H1 (cell line): ENCODE measurements around the gene ATP9B. TPM values are rescaled to one million over a fixed set of nuclear protein-coding genes. Genes with fewer than 3 reads are reported as not detected.

Source experiments
- CTCF ChIA-PET: fragments of 300-600 bp; sonication (Branson Sonifier 250); formaldehyde crosslinking; loops from one replicate; lab custom pipeline; 2021; ENCODE audit not compliant: partially characterized antibody; lab: Charles Lee
- POLR2A ChIA-PET: fragments of 300-600 bp; sonication (Branson Sonifier 250); formaldehyde crosslinking; loops from one replicate; lab custom pipeline; 2021; ENCODE audit warnings: inconsistent platforms; ENCODE audit not compliant: partially characterized antibody; lab: Charles Lee
- DNase-seq, 2 experiments: peaks; one replicate each; pipeline versions ENCODE4 v3.0.0 to v3.0.0-alpha.2; 2010 to 2022; ENCODE audit warnings: low spot score in 2 of 2, low read depth in 1 of 2, mixed read lengths in 1 of 2
- FAIRE-seq: peaks from 2 replicates; lab custom pipeline; 2011; peaks lifted over from hg19 to GRCh38; lab: Jason Lieb, UNC
- H2AFZ ChIP-seq: 2 replicates; pipeline ENCODE4 v1.8.1; 2012; ENCODE audit warnings: low read length, inconsistent platforms
- H2AK5ac ChIP-seq: 2 replicates; pipeline ENCODE4 v1.6.1; 2013; ENCODE audit warnings: low read depth, low read length
- H2BK120ac ChIP-seq: replicated peaks from 2 replicates; pipeline ENCODE3; 2013; ENCODE audit warnings: low read depth, low read length, inconsistent platforms
- H2BK12ac ChIP-seq: 2 replicates; pipeline ENCODE4 v1.6.1; 2013; ENCODE audit warnings: low read depth, low read length
- H2BK15ac ChIP-seq: 2 replicates; pipeline ENCODE4 v1.6.1; 2013; ENCODE audit warnings: low read length
- H2BK20ac ChIP-seq: 2 replicates; pipeline ENCODE4 v1.6.1; 2013; ENCODE audit warnings: low read length
- H2BK5ac ChIP-seq: 2 replicates; pipeline ENCODE4 v1.6.1; 2013; ENCODE audit warnings: low read depth, low read length
- H3K14ac ChIP-seq: 2 replicates; pipeline ENCODE4 v1.6.1; 2013; ENCODE audit warnings: inconsistent platforms; ENCODE audit not compliant: insufficient read length
- H3K18ac ChIP-seq: 2 replicates; pipeline ENCODE4 v1.6.1; 2013; ENCODE audit warnings: low read length; ENCODE audit errors: extremely low read depth
- H3K23ac ChIP-seq: 2 replicates; pipeline ENCODE4 v1.6.1; 2013; ENCODE audit warnings: inconsistent platforms; ENCODE audit not compliant: insufficient read length
- H3K23me2 ChIP-seq: 2 replicates; pipeline ENCODE4 v1.6.1; 2013; ENCODE audit warnings: low read depth, low read length
- H3K27ac ChIP-seq: 2 replicates; pipeline ENCODE4 v1.6.1; 2011; ENCODE audit warnings: low read depth, low read length, inconsistent platforms
- H3K27me3 ChIP-seq, 4 experiments: replicated peaks in 1 of 4; 1 replicate in 1 of 4; 2 replicates in 3 of 4; pipeline versions ENCODE4 v1.6.1 to v1.8.1; 2011 to 2013; ENCODE audit warnings: low read length in 3 of 4, mild to moderate bottlenecking in 3 of 4, inconsistent platforms in 2 of 4, mixed read lengths in 2 of 4, moderate library complexity in 1 of 4; ENCODE audit not compliant: control insufficient read depth in 3 of 4, insufficient read depth in 3 of 4; ENCODE audit errors: extremely low read depth in 1 of 4
- H3K36me3 ChIP-seq, 4 experiments: 2 replicates each; pipeline versions ENCODE4 v1.6.1 to v1.8.1; 2011 to 2013; ENCODE audit warnings: mild to moderate bottlenecking in 4 of 4, low read length in 3 of 4, moderate library complexity in 2 of 4, control low read depth in 1 of 4, inconsistent platforms in 1 of 4; ENCODE audit not compliant: insufficient read depth in 4 of 4, control insufficient read depth in 2 of 4
- H3K4ac ChIP-seq: replicated peaks from 2 replicates; pipeline ENCODE3; 2013; ENCODE audit warnings: low read length, low read depth, mixed read lengths, inconsistent platforms; ENCODE audit not compliant: insufficient read length
- H3K4me1 ChIP-seq, 4 experiments: replicated peaks in 1 of 4; 1 replicate in 1 of 4; 2 replicates in 3 of 4; pipeline versions ENCODE4 v1.6.1 to v1.8.1; 2011 to 2013; ENCODE audit warnings: low read length in 3 of 4, inconsistent platforms in 2 of 4, mixed read lengths in 1 of 4; ENCODE audit not compliant: insufficient read depth in 4 of 4, control insufficient read depth in 3 of 4
- H3K4me2 ChIP-seq, 2 experiments: 2 replicates each; pipeline versions ENCODE4 v1.6.1 to v1.8.1; 2011 to 2013; ENCODE audit warnings: low read depth in 2 of 2, low read length in 2 of 2, control low read depth in 1 of 2, inconsistent platforms in 1 of 2, mild to moderate bottlenecking in 1 of 2; ENCODE audit not compliant: insufficient read depth in 1 of 2
- H3K4me3 ChIP-seq, 4 experiments: fragments of 200-600, 300-600 bp in 1 of 4; sonication (generic), shearing (Covaris generic), sonication (Bioruptor Twin) in 1 of 4; 2 replicates each; pipeline versions ENCODE4 v1.5.1 to v1.8.1; 2011 to 2016; ENCODE audit warnings: low read length in 4 of 4, low read depth in 3 of 4, control low read depth in 2 of 4, inconsistent platforms in 2 of 4, mild to moderate bottlenecking in 2 of 4, mixed read lengths in 1 of 4, moderate library complexity in 1 of 4; ENCODE audit not compliant: insufficient read depth in 2 of 4; ENCODE audit errors: extremely low read depth in 1 of 4
- H3K56ac ChIP-seq: replicated peaks from 2 replicates; pipeline ENCODE3; 2013; ENCODE audit warnings: low read depth, mild to moderate bottlenecking, mixed read lengths, low read length, inconsistent platforms; ENCODE audit not compliant: insufficient read length
- H3K79me1 ChIP-seq: 2 replicates; pipeline ENCODE4 v1.6.1; 2013; ENCODE audit warnings: low read depth, low read length, control low read depth
- H3K79me2 ChIP-seq, 2 experiments: 2 replicates each; pipeline versions ENCODE4 v1.6.1 to v1.8.1; 2012 to 2013; ENCODE audit warnings: low read length in 2 of 2, mild to moderate bottlenecking in 2 of 2, inconsistent platforms in 1 of 2; ENCODE audit not compliant: insufficient read depth in 2 of 2, control insufficient read depth in 1 of 2
- H3K9ac ChIP-seq, 4 experiments: replicated peaks in 1 of 4; 1 replicate in 1 of 4; 2 replicates in 3 of 4; pipeline versions ENCODE4 v1.6.1 to v1.8.1; 2011 to 2013; ENCODE audit warnings: low read depth in 3 of 4, low read length in 3 of 4, control low read depth in 2 of 4, mild to moderate bottlenecking in 2 of 4, moderate library complexity in 2 of 4, inconsistent platforms in 1 of 4; ENCODE audit errors: extremely low read depth in 1 of 4
- H3K9me3 ChIP-seq, 2 experiments: 2 replicates each; pipeline versions ENCODE4 v1.6.1 to v1.8.1; 2012 to 2013; ENCODE audit warnings: mild to moderate bottlenecking in 2 of 2, moderate library complexity in 2 of 2, control low read depth in 1 of 2, inconsistent platforms in 1 of 2, low read depth in 1 of 2, low read length in 1 of 2, mixed read lengths in 1 of 2; ENCODE audit not compliant: insufficient read depth in 2 of 2
- H4K20me1 ChIP-seq, 2 experiments: replicated peaks in 1 of 2; 2 replicates each; pipeline versions ENCODE3 to v1.8.1; 2011 to 2013; ENCODE audit warnings: inconsistent platforms in 2 of 2, low read length in 2 of 2, mild to moderate bottlenecking in 1 of 2; ENCODE audit not compliant: insufficient read depth in 2 of 2, control insufficient read depth in 1 of 2
- H4K5ac ChIP-seq: 2 replicates; pipeline ENCODE4 v1.6.1; 2013; ENCODE audit warnings: low read length, low read depth, mixed read lengths, inconsistent platforms; ENCODE audit not compliant: insufficient read length
- H4K8ac ChIP-seq: 2 replicates; pipeline ENCODE4 v1.8.0; 2013; ENCODE audit warnings: mild to moderate bottlenecking, moderate library complexity, low read length, inconsistent platforms; ENCODE audit not compliant: insufficient read depth; ENCODE audit errors: extremely low read depth
- H4K91ac ChIP-seq: replicated peaks from 2 replicates; pipeline ENCODE3; 2013; ENCODE audit warnings: low read length, mixed read lengths, inconsistent platforms; ENCODE audit not compliant: insufficient read length
- CHD1 ChIP-seq: IDR thresholded peaks from 2 replicates; pipeline ENCODE4 v1.6.1; 2012; ENCODE audit warnings: low read depth, low read length, improper control_type of control experiment
- CHD2 ChIP-seq: IDR thresholded peaks from 2 replicates; pipeline ENCODE4 v1.6.1; 2012; ENCODE audit warnings: low read length, improper control_type of control experiment
- JUND ChIP-seq: IDR thresholded peaks from 2 replicates; pipeline ENCODE4 v1.6.1; 2011; ENCODE audit warnings: mild to moderate bottlenecking, improper control_type of control experiment, low read length
- MAFK ChIP-seq: IDR thresholded peaks from 2 replicates; pipeline ENCODE4 v1.6.1; 2012; ENCODE audit warnings: low read depth, mild to moderate bottlenecking, improper control_type of control experiment, low read length
- MAX ChIP-seq: IDR thresholded peaks from 2 replicates; pipeline ENCODE4 v1.6.1; 2012; ENCODE audit warnings: inconsistent platforms
- NANOG ChIP-seq: IDR thresholded peaks from 2 replicates; pipeline ENCODE4 v1.6.1; 2011; ENCODE audit warnings: low read length, low read depth, mild to moderate bottlenecking, inconsistent platforms; ENCODE audit not compliant: insufficient read depth, poor library complexity, severe bottlenecking
- PHF8 ChIP-seq: fragments of 200-600 bp; sonication (generic); conservative IDR thresholded peaks from 2 replicates; pipeline ENCODE4 v1.7.1; 2012; ENCODE audit warnings: low read depth, mild to moderate bottlenecking, inconsistent platforms, low read length, moderate library complexity
- SAP30 ChIP-seq: fragments of 300-600 bp; sonication (generic); IDR thresholded peaks from 2 replicates; pipeline ENCODE4 v1.7.1; 2012; ENCODE audit warnings: low read length, moderate library complexity, mild to moderate bottlenecking, inconsistent platforms; ENCODE audit not compliant: insufficient read depth, insufficient replicate concordance
- SP1 ChIP-seq: IDR thresholded peaks from 2 replicates; pipeline ENCODE4 v1.6.1; 2011; ENCODE audit warnings: low read depth, low read length
- SP2 ChIP-seq: IDR thresholded peaks from 2 replicates; pipeline ENCODE4 v1.6.1; 2012; ENCODE audit warnings: mild to moderate bottlenecking, low read length, inconsistent platforms
- TEAD4 ChIP-seq: IDR thresholded peaks from 2 replicates; pipeline ENCODE4 v1.6.1; 2012; ENCODE audit warnings: low read depth, low read length, inconsistent platforms, mixed read lengths
- YY1 ChIP-seq: IDR thresholded peaks from 2 replicates; pipeline ENCODE4 v1.6.1; 2011; ENCODE audit warnings: low read depth, mild to moderate bottlenecking, low read length
- WGBS, 2 experiments: shearing (Covaris generic) in 1 of 2; methylation state at CpG; one replicate each; pipeline versions ENCODE4 v1.1.6 to v1.1.7; 2013 to 2015; ENCODE audit warnings: low lambda C conversion rate in 2 of 2, mixed read lengths in 2 of 2, inconsistent platforms in 1 of 2, low coverage in 1 of 2, missing lambda C conversion rate in 1 of 2; ENCODE audit not compliant: insufficient replicate concordance in 2 of 2, insufficient coverage in 1 of 2, insufficient read length in 1 of 2; ENCODE audit errors: extremely low coverage in 1 of 2, missing lambda C conversion rate in 1 of 2; 5-methylcytosine and 5-hydroxymethylcytosine counted together
- polyA plus RNA-seq, 7 experiments: library from polyadenylated mRNA; depleted of rRNA in 3 of 7; stranded (reverse) in 5 of 7; unstranded in 2 of 7; fragments of >200 nt in 5 of 7; fragments of 200-250 nt in 2 of 7; gene quantifications; 1 replicate in 5 of 7; 2 replicates in 1 of 7; 4 replicates in 1 of 7; pipeline versions ENCODE4 v1.2.1 to v1.2.3, GENCODE V29; 2011 to 2013; ENCODE audit warnings: missing spikeins in 2 of 7, mixed read lengths in 2 of 7
- total RNA-seq: library from RNA; stranded (reverse); fragmentation: NEBNext Ultra II Directional; extraction: Animal tissue kit (Norgen Biotek cat#: 25700); gene quantifications from 2 replicates; pipeline ENCODE4 v1.2.1, GENCODE V29; 2021
- TF ChIP-seq, protein P1 (sequence below): IDR thresholded peaks from 2 replicates; pipeline ENCODE4 v1.6.1; 2011; ENCODE audit warnings: low read length, improper control_type of control experiment

The ATP9B gene
- total and polyA plus RNA-seq, 2 of the 8 experiments (the other 6 are each of a cell fraction or from before 2014, with no cell fraction given) = 15.1 to 21.7 TPM

- Histone ChIP-seq H2AK5ac (no peak overlapping the region), H3K9ac (no peak overlapping the region), H4K8ac (no peak overlapping the region), H2BK12ac (no peak overlapping the region), H4K91ac (no peak overlapping the region), H3K4me1 (peaks cover 0 to 6% (median 2%) of the 10 kb centered on the region in 4 experiments; a peak in 3 of 7 replicates), H3K79me1 (no peaks in the 10 kb centered on the region), H3K27me3 (no peaks in the 10 kb centered on the region; a peak in 3 of 7 replicates), H2BK5ac (no peak overlapping the region), H3K79me2 (no peaks in the 10 kb centered on the region), H3K27ac (no peak overlapping the region), H3K36me3 (no peaks in the 10 kb centered on the region), H2AFZ (no peak overlapping the region), H3K4me3 (no peak overlapping the region), H3K23me2 (no peaks in the 10 kb centered on the region), H2BK20ac (no peak overlapping the region), H3K4ac (no peak overlapping the region), H3K56ac (no peak overlapping the region), H4K20me1 (peaks cover 0 to 3% of the 10 kb centered on the region in 2 experiments), H2BK15ac (no peak overlapping the region), H2BK120ac (no peak overlapping the region), H4K5ac (no peak overlapping the region), H3K4me2 (no peak overlapping the region), H3K9me3 (no peaks in the 10 kb centered on the region), H3K23ac (no peak overlapping the region), H3K18ac (no peak overlapping the region), H3K14ac (no peak overlapping the region)
- DNase-seq (no peak), FAIRE-seq (no peak)
- WGBS, 2 experiments = 88% methylated on average over 15 of the region's 16 CpGs; no CpG with 5 or more reads in 1 of the 2 experiments
- ChIA-PET CTCF (interaction anchor here (0.6 to 9.7 kb wide), 24 partner anchors 10 to 578 kb away, joined by 3 to 124 read pairs (median 4); partner anchors contain the start of gene NFATC1), POLR2A (interaction anchor here (1.3 to 1.7 kb wide), 2 partner anchors 8 to 11 kb away, joined by 3 read pairs; no protein-coding TSS in a partner anchor)
- no peak for TF ChIP-seq SP2
- TF ChIP-seq JUND = no peak
- no peak for TF ChIP-seq MAFK
- TF ChIP-seq PHF8 = no peak
- TF ChIP-seq, protein P1, sequence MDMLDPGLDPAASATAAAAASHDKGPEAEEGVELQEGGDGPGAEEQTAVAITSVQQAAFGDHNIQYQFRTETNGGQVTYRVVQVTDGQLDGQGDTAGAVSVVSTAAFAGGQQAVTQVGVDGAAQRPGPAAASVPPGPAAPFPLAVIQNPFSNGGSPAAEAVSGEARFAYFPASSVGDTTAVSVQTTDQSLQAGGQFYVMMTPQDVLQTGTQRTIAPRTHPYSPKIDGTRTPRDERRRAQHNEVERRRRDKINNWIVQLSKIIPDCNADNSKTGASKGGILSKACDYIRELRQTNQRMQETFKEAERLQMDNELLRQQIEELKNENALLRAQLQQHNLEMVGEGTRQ = no peak
- TF ChIP-seq TEAD4 = no peak
- no peak for TF ChIP-seq CHD2
- no peak for TF ChIP-seq CHD1
- TF ChIP-seq MAX = no peak
- no peak for TF ChIP-seq NANOG
- no peak for TF ChIP-seq YY1
- TF ChIP-seq SAP30 = no peak
- TF ChIP-seq SP1 = no peak
Observed at GRCh38 chr18:79381811-79382311, 312.7 kb downstream of the ATP9B start.
